Suprapubic skin (tissue), 3 donors: ENCODE data around the gene KCNK3.
"Not testable (repeated sequence)": the region's sequence is repeated elsewhere in the genome, so short reads cannot be mapped to it uniquely, and the experiment has no call there.

Source experiments
- CTCF ChIP-seq, 2 donors: fragments of 200-600 bp in 1 of 2; fragments of 450-650 bp in 1 of 2; sonication (generic) in 1 of 2; IDR thresholded peaks; one replicate each; pipeline ENCODE4 v1.5.1; 2016 to 2019; ENCODE audit warnings: antibody characterized with exemption in 2 of 2, mild to moderate bottlenecking in 1 of 2, moderate library complexity in 1 of 2
- EP300 ChIP-seq: sonication (generic); formaldehyde crosslinking; IDR thresholded peaks from one replicate; pipeline ENCODE4 v1.6.1; 2017; ENCODE audit warnings: antibody characterized with exemption
- POLR2A ChIP-seq, 2 donors: fragments of 450-650 bp; IDR thresholded peaks; one replicate each; pipeline ENCODE4 v1.6.1; 2017; ENCODE audit warnings: antibody characterized with exemption in 2 of 2, mild to moderate bottlenecking in 2 of 2, moderate library complexity in 2 of 2

GRCh38 chr2:26749787-26750420 lies 57.4 kb downstream of the KCNK3 start:
- not testable (repeated sequence) for TF ChIP-seq POLR2A (IDR thresholded peaks at IDR 0.05); CTCF (IDR thresholded peaks at IDR 0.05); EP300
